ENCODE data around the gene SPTLC1. TPM values are rescaled to one million over a fixed set of nuclear protein-coding genes. Genes with fewer than 3 reads are reported as not detected.
A peak's percentile ranks its signal among the peaks of the same experiment; 100 is the strongest.
"Not testable (repeated sequence)": the region's sequence is repeated elsewhere in the genome, so short reads cannot be mapped to it uniquely, and the experiment has no call there.

Gene SPTLC1
- total and polyA plus RNA-seq, 2 of the 8 experiments (the other 6 are each of a cell fraction or from before 2014, with no cell fraction given): 34.2 to 62.1 TPM

DNA sequence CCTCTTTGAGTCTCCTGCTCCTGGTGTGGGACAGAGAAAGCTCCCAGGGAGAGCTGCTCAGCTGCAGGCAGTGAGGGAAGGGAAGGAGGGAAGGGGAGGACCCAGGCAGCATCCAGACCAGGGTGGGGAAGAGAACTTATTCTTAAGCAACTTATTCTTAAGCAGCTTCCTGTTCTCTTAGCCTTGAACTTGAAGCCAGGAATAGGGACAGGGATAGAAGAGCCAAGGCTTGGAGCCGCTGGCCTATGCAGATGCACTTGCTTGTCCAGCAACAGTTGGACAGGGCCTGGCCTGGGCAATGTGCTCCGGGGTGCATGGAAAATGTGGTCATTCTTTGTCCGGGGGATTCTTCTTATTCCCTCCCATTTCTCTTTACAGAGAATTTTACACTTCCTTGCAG is 31.4 kb upstream of the SPTLC1 start (continued):
- TF ChIP-seq FOSL1 (IDR thresholded peaks at IDR 0.05; ENCODE audit: insufficient read depth, low read depth, low read length) (no peak), POLR2AphosphoS5 (IDR thresholded peaks at IDR 0.05; ENCODE audit: low read depth, low read length) (no peak), BRCA1 (IDR thresholded peaks at IDR 0.05; ENCODE audit: low read depth, low read length) (no peak)

DNA sequence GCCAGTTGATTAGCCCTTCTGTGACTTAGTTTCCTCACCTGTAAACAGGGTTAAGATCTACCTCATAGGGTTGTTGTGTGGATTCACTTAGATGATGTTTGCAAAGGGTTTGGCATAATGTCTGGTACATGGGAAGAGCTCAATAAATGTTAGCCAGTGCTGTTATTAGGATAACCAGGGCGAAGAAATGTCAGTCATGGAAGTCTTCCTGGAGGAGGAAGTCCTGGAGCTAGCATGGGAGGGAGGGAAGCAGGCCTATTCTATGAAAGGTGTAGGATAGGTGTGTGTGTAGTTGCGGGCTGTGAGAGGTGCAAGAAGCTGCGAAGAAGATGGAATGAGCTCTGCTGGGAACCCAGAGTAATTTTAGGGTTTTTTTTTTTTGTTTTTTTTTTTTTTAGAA is 30.6 kb upstream of the SPTLC1 start:
- H3K9ac ChIP-seq (replicated peaks in 1 of 4; ENCODE audit: extremely low read depth in 1 of 4, low read depth in 3 of 4, low read length in 3 of 4); H3K27ac ChIP-seq (ENCODE audit: low read depth, low read length); H2BK5ac ChIP-seq (ENCODE audit: low read depth, low read length); H2AK5ac ChIP-seq (ENCODE audit: low read depth, low read length); H3K14ac ChIP-seq (ENCODE audit: insufficient read length); H3K23me2 ChIP-seq (ENCODE audit: low read depth, low read length); H3K9me3 ChIP-seq (ENCODE audit: insufficient read depth in 2 of 2, low read depth in 1 of 2, low read length in 1 of 2); H4K5ac ChIP-seq (ENCODE audit: insufficient read length, low read depth, low read length); H3K4ac ChIP-seq (replicated peaks; ENCODE audit: insufficient read length, low read depth, low read length); H3K56ac ChIP-seq (replicated peaks; ENCODE audit: insufficient read length, low read depth, low read length); H2AFZ ChIP-seq (ENCODE audit: low read length); H4K91ac ChIP-seq (replicated peaks; ENCODE audit: insufficient read length, low read length); H3K23ac ChIP-seq (ENCODE audit: insufficient read length); H2BK20ac ChIP-seq (ENCODE audit: low read length); H3K4me3 ChIP-seq (ENCODE audit: extremely low read depth in 1 of 4, insufficient read depth in 2 of 4, low read depth in 3 of 4, low read length in 4 of 4); H3K79me2 ChIP-seq (ENCODE audit: control insufficient read depth in 1 of 2, insufficient read depth in 2 of 2, low read length in 2 of 2); H4K8ac ChIP-seq (ENCODE audit: extremely low read depth, insufficient read depth, low read length); H3K36me3 ChIP-seq (ENCODE audit: control insufficient read depth in 2 of 4, insufficient read depth in 4 of 4, low read length in 3 of 4); H3K4me2 ChIP-seq (ENCODE audit: insufficient read depth in 1 of 2, low read depth in 2 of 2, low read length in 2 of 2); DNase-seq (ENCODE audit: low read depth in 1 of 2, low spot score in 2 of 2); H2BK120ac ChIP-seq (replicated peaks; ENCODE audit: low read depth, low read length); H4K20me1 ChIP-seq (replicated peaks in 1 of 2; ENCODE audit: control insufficient read depth in 1 of 2, insufficient read depth in 2 of 2, low read length in 2 of 2); H3K79me1 ChIP-seq (ENCODE audit: low read depth, low read length); H2BK15ac ChIP-seq (ENCODE audit: low read length); H3K18ac ChIP-seq (ENCODE audit: extremely low read depth, low read length): not testable (repeated sequence)
- H2BK12ac ChIP-seq (ENCODE audit: low read depth, low read length): 0 out of 2 replicates have a peak overlapping the region, but pooled peaks have one; percentile 60
- ChIA-PET POLR2A (ENCODE audit: partially characterized antibody) (interaction anchor here (1.0 kb wide), 1 partner anchor 13 kb away, joined by 3 read pairs; no protein-coding TSS in a partner anchor), CTCF (ENCODE audit: partially characterized antibody) (interaction anchor here (1.0 to 8.8 kb wide), 2 partner anchors 11 to 94 kb away, joined by 4 to 116 read pairs; no protein-coding TSS in a partner anchor)
- H3K4me1 ChIP-seq (replicated peaks in 1 of 4; ENCODE audit: control insufficient read depth in 3 of 4, insufficient read depth in 4 of 4, low read length in 3 of 4): peaks cover 0 to 15% (median 7%) of the 10 kb centered on the region in 4 experiments; a peak in 4 of 7 replicates
- FAIRE-seq: peak; percentile 19
- peaks cover 3 to 20% (median 13%) of the 10 kb centered on the region in 4 experiments; a peak in 6 of 7 replicates for H3K27me3 ChIP-seq (replicated peaks in 1 of 4; ENCODE audit: control insufficient read depth in 3 of 4, extremely low read depth in 1 of 4, insufficient read depth in 3 of 4, low read length in 3 of 4)
- WGBS, 2 experiments (ENCODE audit: extremely low coverage in 1 of 2, insufficient coverage in 1 of 2, insufficient read length in 1 of 2, insufficient replicate concordance in 2 of 2, low coverage in 1 of 2, low lambda C conversion rate in 2 of 2, missing lambda C conversion rate in 1 of 2): 92% methylated on average over 3 of the region's 3 CpGs; no CpG with 5 or more reads in 1 of the 2 experiments
